AG10803 (cell line): ENCODE results near the gene WHAMM.

ENCODE experiments used
- DNase-seq: peaks from one replicate; pipeline ENCODE4 v3.0.0; 2010; ENCODE audit warnings: low read depth
- H3K4me3 ChIP-seq: 2 replicates; pipeline ENCODE4 v1.5.1; 2011; ENCODE audit warnings: mild to moderate bottlenecking, low read length, control low read depth
- CTCF ChIP-seq: conservative IDR thresholded peaks from 2 replicates; pipeline ENCODE4 v1.5.1; 2011; ENCODE audit warnings: mild to moderate bottlenecking, low read length, control low read depth, inconsistent platforms

WHAMM gene

DNA sequence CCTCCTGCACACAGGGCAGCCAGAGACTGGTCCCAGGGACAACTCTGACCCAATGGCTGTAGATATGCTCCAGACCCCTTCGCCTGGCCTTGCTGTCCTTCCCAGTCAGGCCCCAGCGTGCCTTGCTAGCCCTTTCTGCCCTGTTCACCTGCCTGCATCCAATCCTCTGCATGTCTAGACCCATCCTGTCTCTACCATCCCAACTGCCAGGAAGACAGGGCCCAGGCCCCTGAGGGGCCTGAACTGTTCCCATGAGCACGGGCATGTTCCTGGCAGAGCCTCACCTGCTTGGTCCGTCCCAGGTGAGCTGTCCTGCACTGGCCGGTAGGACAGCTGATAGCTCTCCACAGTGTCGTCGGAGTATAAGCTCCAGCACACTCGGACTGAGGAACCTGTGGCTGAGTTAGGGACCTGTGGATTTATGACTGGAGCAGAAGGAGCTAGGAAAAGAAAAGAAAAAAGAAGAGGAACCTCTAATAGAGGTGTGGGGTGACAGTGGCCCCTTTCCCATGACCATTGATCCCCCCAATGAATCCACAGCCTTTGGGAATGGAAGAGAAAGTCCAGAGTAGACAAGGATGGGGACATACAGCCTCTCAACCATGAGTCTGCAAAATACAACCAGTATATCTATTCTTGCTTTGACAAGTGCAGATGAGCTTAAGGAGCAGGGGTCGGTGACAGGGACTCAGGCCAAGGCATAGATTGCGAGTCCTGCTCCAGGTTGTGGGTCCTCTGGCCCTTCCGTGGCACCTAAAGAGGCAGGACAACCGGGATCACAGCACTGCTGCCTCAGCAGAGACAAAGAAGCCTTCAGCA, 37.4 kb upstream of the WHAMM start:
- TF ChIP-seq CTCF = no peak
- H3K4me3 ChIP-seq = no peak overlapping the region

GRCh38 chr15:82774496-82774895, 34.9 kb upstream of the WHAMM start:
- no peak for DNase-seq
- TF ChIP-seq CTCF = no peak

More for the DNA sequence above, 37.4 kb upstream of the WHAMM start:
- no peak for DNase-seq

DNA sequence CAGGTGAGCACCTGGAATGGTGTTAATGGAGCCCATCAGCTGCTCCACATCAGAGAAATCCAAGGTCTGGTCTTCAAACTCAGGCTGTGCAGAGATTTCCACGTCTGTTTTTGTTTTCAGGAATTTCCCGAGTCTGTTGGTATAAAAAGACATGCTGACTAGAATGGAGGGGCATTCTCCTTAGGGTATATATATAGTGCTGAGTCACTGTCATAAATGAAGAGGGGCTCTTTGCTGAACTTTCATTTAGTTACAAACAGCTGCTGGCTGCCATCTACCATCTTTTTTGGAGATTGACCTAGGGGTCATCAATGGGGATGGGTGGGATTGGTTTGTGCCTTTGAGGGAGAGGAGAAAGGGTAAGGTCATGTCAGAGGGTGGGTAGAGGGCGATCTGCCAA, 30.7 kb upstream of the WHAMM start:
- no peak overlapping the region for H3K4me3 ChIP-seq
- DNase-seq = no peak
- no peak for TF ChIP-seq CTCF

More at GRCh38 chr15:82774496-82774895, 34.9 kb upstream of the WHAMM start:
- H3K4me3 ChIP-seq = no peak overlapping the region

DNA sequence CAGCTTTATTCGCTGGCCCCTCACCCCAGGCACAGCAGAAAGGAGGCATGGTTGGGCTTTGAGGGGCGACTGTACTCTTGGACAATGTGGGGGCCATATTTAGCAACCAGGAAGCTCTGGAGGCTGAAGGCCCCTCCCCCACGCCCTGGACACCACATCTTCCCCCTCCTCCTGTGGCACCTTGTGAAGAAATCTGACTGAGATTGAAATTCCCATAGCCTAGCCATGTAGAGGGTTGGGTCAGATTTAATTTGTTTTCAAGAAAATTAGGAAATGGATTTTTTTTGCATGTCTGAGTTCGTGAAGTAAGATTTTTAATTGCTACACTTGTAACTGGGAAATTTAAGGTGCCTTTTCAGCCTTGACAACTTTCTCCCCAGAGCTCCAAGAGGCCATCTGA, 28.1 kb upstream of the WHAMM start:
- TF ChIP-seq CTCF = no peak
- H3K4me3 ChIP-seq = no peak overlapping the region
- DNase-seq = no peak

DNA sequence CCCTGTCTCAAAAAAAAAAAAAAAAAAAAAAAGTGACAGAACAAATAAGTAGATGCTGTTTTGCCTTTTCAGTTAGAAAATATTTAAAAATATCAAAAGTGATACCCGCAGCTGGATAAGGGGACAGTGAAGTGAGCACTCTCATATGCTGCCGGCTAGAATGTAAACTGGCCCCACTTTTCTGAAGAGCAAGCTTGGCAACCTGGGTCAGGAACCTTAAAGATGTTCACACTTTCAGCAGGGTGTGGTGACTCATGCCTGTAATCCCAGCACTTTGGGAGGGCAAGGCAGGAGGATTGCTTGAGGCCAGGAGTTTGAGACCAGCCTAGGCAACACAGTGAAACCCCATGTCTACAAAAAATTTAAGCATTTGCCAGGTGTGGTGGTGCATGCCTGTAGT, 20.9 kb upstream of the WHAMM start:
- DNase-seq = no peak
- H3K4me3 ChIP-seq = no peak overlapping the region
- no peak for TF ChIP-seq CTCF

GRCh38 chr15:82789491-82789890, 19.9 kb upstream of the WHAMM start:
- TF ChIP-seq CTCF = no peak

GRCh38 chr15:82790321-82790720, 19.1 kb upstream of the WHAMM start:
- H3K4me3 ChIP-seq = no peak overlapping the region
- DNase-seq = no peak
- TF ChIP-seq CTCF = no peak

More at GRCh38 chr15:82789491-82789890, 19.9 kb upstream of the WHAMM start:
- no peak overlapping the region for H3K4me3 ChIP-seq
- DNase-seq = peak; percentile 41
